T-helper 2 cell (primary cell): ENCODE measurements around the gene SLX9.

ENCODE experiments used
- DNase-seq, 5 experiments: peaks; one replicate each; pipeline versions ENCODE4 v3.0.0 to v3.0.0-alpha.2; 2012 to 2022

The SLX9 gene

GRCh38 chr21:44930543-44930981, 9.3 kb upstream of the SLX9 start:
- DNase-seq = peak in 3 of 5 experiments; percentile 52 to 83 (median 64)

DNA sequence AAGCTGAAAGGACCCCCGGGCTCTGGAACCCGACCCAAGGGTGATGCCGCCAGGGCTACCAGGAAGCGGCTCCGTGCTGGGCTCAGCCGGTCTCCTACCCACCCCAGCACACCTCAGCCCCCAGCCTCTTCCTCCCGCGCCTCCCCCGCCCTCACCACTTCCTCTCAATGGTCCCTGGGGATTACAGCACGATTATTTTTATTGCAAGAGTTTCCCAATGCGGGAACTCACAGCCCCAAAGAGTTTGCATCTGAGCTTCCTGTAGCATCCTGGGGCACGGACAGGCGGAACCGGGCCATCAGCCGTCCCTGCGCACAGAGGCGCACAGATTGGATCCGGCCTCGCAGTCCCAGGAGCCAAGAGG, 8.7 kb upstream of the SLX9 start:
- peak in 2 of 5 experiments; percentile 26 to 63 for DNase-seq

- DNase-seq = no peak
These were observed 8.1 kb upstream of the SLX9 start for GRCh38 chr21:44931501-44932407.

GRCh38 chr21:44932408-44933181, 7.2 kb upstream of the SLX9 start:
- DNase-seq = peak; percentile 44 to 70 (median 54)

DNA sequence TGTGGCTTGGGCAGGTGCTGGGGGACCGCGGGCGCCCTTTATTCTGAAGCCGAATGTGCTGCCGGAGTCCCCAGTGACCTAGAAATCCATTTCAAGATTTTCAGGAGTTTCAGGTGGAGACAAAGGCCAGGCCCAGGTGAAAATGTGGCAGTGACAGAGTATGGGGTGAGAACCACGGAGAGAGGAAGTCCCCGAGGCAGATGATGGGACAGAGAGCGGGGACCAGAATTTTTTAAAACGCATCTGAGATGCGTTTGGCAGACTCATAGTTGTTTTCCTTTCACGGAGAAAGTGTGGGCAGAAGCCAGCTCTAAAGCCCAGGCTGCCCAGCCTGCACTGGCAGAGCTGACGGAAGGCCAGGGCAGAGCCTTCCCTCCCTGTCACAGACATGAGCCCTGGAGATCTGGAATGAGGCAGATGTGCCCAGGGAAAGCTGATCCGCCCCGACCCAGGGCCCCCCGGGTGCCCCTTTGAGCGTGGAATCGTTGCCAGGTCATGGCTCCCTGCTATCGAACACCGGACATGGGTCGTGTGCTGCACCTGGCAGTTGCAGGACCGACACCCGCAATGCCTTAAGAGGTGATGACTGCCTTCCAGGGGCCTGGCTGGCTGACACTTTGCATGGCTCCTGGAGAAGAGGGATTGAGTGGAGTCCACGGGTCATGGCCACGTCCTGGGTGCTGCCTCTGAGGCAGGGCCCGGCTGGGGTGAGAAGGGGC, 6.5 kb upstream of the SLX9 start:
- DNase-seq = no peak

DNA sequence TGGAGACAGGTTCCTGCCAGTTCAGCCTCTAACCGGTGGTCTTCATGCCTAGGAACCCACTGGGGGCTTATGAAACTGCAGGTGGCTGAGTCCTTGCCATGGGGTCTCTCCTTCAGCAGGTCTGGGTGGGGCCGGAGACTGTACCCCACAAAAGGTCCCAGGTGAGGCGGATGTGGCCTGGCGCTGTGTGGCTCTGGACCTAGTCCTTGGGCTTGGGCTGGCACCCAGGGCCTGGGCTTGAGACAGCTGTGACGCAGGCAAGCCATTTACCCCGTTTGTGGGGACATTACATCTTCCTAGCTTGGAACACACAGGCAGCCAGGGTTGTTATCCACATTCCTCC, 5.9 kb upstream of the SLX9 start:
- DNase-seq = no peak

GRCh38 chr21:44934276-44934675, 5.6 kb upstream of the SLX9 start:
- no peak for DNase-seq

DNA sequence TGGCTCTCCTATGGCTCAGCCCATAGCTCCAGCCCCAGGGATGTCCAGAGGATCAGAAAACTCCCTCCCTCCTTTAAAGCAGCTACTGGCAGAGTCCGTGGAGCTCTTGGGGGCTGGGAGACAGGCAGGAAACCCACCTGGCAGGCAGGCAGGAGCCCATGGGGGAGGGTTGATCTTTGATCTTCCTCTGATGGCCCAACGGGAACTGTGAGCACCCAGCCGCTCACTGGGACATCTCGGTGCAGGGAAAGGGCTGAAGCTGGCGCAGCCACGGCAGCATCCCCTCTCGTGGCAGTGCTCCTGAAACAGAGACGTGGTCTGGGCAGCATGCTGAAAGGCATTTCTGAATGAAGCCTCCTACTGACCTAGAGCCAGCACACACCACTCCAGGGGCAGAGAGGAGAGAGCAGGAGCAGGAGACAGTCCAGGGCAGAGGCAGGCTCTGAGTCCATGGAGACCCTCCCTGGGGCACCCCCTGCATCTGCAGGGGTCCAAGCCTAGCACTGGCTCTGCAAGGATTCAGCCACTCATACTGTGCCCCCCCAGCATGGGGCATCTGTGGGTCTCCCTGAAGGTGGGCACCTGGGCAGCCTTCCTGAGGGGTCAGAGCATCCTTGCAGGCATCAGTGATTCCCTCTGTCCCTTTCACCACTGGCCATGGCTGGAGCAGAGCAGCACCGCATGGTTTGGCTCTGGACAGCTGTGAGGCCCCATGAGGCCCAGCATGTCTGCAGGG, 4.9 kb upstream of the SLX9 start:
- no peak for DNase-seq

DNA sequence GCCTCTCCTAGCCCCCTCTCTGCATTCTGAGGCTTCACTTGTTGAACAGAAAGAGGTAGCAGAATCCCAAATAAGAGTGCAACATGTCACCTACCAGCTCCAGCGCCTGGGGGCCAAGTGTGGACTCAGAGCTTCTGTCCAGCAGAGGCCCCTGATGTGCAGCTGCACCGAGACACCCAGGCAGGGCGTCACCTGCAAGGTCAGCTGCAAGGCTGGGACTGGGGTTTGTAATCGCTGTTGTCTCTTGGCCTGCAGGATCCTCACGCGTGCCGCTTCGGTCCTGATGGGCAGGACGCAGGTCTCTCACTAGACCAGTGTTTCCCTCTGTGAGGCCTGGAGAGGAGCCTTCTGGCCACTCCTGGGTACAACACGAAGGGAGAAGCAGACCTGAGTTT, 4.3 kb upstream of the SLX9 start:
- no peak for DNase-seq

DNA sequence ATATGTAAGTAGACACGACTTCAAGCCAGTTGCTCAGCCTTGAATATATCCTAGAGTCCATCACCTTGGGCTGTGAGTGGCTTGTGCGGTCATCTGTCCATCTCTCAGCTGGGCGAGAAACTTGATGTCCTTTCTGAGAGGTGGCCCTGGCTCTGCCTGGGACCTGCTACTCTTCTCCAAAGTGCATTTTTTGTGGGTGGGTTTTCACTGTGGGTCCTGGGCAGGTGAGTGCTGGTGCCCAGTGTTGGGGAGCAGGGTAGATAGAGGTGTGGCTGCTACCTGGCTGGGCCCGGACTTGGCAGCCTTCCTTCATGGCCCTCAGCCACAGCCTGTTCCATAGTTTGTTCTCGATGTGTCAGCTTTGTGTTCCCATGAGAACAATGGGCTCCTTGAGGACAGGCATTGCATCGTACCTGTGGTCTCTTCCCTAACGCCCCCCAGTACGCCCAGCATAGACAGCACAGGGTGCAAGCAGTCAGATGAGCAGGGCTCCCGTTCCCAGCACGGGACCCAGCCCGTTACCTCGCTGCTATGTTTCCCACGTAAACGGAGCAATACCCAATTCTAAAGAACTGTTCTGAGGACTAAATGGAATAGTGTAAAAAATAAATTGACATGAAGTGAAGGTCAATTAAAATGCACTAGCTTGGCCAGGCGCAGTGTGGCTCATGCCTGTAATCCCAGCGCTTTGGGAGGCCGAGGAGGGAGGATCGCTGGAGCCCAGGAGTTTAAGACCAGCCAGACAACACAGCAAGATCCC, 877 bp upstream of the SLX9 start:
- no peak for DNase-seq

DNA sequence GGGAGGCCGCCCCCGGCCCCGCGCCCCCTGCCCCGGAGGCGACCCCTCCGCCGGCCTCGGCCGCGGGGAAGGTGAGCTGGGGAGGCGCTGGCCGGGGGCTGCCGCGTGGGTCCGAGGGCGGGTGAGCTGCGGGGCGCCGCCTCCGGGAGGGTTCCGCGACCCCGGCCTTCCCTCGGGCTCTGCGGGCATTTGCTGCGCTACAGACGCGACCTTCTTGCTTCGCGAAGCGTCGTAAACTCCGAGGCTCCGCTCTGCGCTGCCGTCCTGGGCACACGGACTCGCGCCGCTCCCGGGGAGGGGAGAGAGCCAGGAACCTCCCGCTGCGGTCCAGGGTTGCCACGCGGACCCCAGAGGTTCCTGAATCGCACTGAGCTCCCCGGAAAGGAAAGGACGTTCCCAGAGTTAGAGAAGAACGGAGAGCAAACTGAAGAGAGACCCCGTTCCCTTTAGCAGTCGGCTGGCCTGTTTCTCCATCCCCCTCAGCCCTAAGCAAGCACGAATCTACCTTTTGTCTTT, 345 bp downstream of the SLX9 start:
- peak in 1 of 5 experiments; percentile 41 for DNase-seq

GRCh38 chr21:44941567-44941966, 1.7 kb downstream of the SLX9 start:
- DNase-seq = no peak

GRCh38 chr21:44942566-44942965, 2.7 kb downstream of the SLX9 start:
- DNase-seq = no peak

GRCh38 chr21:44943005-44943685, 3.3 kb downstream of the SLX9 start:
- DNase-seq = peak in 1 of 5 experiments; percentile 46

DNA sequence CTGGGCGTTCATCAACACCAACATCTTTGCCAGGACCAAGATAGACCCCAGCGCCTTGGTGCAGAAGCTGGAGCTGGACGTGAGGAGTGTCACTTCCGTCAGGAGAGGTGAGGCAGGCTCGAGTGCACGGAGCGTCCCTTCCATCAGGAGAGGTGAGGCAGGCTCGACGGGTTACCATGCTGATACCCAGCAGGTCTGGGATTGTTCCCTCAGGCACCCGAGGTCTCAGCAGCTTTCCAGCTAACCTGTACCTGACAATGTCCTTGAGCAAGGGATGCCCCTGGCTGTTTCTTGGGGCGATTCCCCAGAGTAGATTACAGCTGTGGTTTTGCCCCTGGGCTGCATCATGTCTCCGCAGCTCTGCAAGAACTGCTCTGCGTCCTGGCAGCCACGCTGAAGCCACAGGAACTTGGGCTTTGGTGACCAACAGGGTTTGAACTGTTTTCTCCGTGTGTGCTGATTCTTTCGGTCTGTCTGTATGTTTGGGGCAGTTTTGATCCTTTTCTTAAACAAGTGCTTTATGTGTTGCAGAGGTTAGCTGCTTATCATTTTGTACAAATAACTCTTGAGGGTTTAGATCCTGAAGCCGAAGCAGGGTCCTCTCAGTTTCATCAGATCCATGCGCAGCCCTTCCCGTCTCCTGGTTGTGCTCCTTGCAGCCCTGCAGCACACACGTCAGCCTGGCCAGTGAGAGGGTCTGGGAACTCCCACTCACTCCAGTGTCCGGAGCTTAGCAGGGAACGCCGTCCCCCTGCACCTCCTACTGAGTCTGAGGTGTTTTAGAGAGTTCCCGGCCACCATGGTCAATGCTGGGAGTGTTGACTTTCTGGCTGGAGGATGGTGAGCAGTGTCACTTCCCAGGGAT, 4.1 kb downstream of the SLX9 start:
- no peak for DNase-seq

GRCh38 chr21:44944596-44944995, 4.8 kb downstream of the SLX9 start:
- no peak for DNase-seq

DNA sequence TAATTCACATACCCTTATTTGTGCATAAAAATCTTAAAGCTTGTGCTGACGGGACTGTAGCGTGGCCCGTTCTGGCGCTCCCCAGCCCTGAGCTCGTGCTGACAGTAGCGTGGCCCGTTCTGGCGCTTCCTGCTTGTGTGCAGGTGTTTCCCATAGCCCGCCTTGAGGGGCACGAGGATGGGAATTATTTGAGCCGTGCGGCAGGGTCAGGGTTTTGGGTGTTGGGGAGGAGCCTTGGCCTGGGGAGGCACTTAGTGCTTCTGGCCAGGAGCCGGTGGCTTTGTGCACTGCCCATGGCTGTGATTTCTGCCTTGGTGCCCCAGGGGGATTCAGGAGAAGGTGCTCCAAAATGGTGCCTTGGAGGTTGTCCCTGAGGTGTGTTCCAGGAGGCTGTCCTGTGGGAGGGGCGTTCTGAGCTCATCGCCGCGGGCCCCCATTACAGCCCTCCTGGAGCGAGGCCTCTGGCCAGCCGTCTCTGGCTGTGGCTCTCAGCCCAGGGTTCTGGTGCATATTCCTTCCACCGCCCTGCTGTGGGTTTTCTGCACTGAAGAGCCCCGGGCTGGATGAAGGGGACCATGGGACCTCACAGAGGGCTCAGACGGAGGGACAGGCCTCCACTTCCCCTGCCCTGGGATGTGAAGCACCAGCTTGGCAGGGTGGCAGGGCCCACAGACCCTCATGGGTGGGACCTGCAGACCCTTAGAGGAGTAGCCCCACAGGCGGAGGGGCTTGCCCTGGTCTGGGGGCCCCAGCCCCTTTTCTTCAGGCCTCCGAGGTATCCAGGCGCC, 6.6 kb downstream of the SLX9 start:
- no peak for DNase-seq

DNA sequence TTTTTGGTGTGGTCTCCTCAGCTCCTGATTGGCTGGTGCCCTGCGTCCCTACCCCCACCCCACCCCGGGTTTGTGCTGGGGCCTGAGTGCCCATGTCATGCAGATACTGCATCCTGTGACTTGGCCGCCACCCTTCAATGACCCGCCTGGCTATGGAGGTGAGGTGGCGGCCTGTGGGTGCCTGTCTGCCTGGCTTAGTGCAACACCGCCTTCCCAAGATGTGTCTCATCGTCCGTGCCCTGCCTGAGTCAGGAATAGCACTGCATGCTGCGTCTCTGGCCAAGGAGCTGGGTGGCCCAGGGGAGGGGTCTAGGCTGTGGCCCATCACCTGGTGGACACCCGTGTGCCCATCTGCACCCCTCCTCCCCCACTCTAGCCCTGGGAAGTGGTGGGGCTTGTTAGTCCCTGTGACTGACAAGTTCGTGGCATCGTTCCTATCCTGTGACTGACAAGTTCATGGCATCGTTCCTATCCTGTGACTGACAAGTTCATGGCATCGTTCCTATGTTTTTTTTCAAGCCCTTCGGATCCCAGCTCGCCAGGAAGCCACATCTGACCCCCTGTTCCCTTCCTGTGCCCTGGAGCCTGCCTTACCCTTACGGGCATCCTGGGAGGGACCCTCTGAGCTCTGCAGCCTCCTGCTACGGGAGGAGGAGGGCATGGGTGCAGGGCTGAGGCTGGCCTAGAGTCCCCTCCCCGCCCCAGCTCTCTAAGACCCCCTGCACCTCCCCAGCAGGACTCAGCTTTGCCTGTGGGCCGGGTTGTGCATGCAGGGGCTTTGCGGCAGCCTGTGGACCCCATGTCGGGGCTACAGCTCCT, 7.5 kb downstream of the SLX9 start:
- DNase-seq = no peak
